ENCODE data around the gene SFXN1. TPM values are rescaled to one million over a fixed set of nuclear protein-coding genes. Genes with fewer than 3 reads are reported as not detected.

Gene SFXN1
- total RNA-seq, 4 donors from 2014 or later, result 18.0 to 26.1 (median 21.2) TPM

DNA sequence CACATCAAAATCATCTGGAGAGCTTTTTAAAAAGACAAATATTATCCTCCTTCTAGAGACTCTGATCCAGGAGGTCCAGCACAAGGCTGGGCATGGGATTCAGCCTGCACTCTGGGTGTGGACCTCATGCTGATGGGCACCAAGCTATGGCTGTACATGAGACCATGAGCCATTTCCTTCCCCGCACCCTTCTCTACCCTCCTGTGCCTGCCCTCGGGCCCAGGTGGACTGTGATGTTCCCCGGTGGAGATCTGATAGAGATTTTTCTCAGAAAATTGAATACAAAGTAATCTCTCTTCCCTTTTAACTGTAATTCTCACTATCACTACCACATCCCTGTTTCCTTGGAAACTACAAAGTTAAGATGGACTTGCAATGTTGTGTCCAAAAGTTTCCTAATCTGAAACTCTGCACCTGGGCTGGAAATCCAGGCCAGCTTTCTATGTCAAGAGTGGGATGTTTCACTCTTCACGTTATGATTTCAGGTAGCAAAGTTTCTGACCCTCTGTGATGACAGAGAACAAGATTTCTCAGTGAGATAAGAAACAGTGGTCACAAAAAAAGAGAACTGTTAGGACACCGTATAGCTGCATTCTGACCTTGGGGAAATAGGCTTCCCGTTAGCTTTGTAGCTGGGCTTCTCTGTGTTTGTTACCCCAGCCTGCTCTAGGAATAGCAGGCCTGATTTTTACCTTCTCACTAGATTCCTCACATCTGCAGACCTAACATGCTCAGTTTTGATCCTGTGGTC is 11.5 kb downstream of the SFXN1 start:
- TF ChIP-seq CTCF (IDR thresholded peaks at IDR 0.05) (no peak), EP300 (IDR thresholded peaks at IDR 0.05) (no peak), POLR2A (IDR thresholded peaks at IDR 0.05) (no peak), POLR2AphosphoS5 (IDR thresholded peaks at IDR 0.05) (no peak)

DNA sequence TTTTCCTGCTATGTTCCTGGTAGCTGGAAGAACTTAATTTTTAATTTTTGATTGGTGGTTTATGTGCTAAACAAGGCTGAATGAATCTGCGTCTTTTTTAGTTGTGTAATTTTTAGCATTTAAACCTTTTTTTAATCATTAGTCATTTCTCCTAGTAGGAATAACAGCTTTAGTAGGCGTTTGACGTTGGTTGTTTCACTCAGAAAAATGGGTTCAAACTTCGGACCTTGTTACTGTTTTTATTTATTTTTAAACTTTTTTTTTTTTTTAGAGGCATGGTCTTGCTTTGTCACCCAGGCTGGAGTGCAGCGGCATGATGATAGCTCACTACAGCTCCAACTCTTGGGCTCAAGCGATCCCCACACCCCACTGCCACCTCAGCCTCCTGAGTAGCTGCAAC is 12.9 kb downstream of the SFXN1 start:
- H3K27me3 ChIP-seq, result no peaks in the 10 kb centered on the region
- no peak overlapping the region for H3K4me3 ChIP-seq
- peaks cover 0 to 4% (median 0%) of the 10 kb centered on the region in 3 donors for H3K4me1 ChIP-seq
- H3K27ac ChIP-seq, result no peak overlapping the region
- H3K36me3 ChIP-seq, result peaks cover 0 to 67% of the 10 kb centered on the region in 2 donors
- no peak for TF ChIP-seq POLR2AphosphoS5 (IDR thresholded peaks at IDR 0.05)
- no peak for TF ChIP-seq CTCF (IDR thresholded peaks at IDR 0.05)
- TF ChIP-seq EP300 (IDR thresholded peaks at IDR 0.05), result no peak
- TF ChIP-seq POLR2A (IDR thresholded peaks at IDR 0.05), result no peak
- ATAC-seq, result no peak
- H3K9me3 ChIP-seq, result no peaks in the 10 kb centered on the region
- 66 to 80% methylated on average over 6 of the region's 6 CpGs for WGBS, 2 donors (ENCODE audit: low coverage in 1 of 2)

More for the DNA sequence above, 11.5 kb downstream of the SFXN1 start:
- H3K4me1 ChIP-seq, result peaks cover 0 to 4% (median 0%) of the 10 kb centered on the region in 3 donors
- H3K4me3 ChIP-seq, result no peak overlapping the region
- H3K36me3 ChIP-seq, result peaks cover 0 to 60% of the 10 kb centered on the region in 2 donors
- ATAC-seq, result no peak
- 78 to 84% methylated on average over 5 to 6 of the region's 6 CpGs for WGBS, 2 donors (ENCODE audit: low coverage in 1 of 2)
- no peaks in the 10 kb centered on the region for H3K9me3 ChIP-seq
- no peak overlapping the region for H3K27ac ChIP-seq
- no peaks in the 10 kb centered on the region for H3K27me3 ChIP-seq

DNA sequence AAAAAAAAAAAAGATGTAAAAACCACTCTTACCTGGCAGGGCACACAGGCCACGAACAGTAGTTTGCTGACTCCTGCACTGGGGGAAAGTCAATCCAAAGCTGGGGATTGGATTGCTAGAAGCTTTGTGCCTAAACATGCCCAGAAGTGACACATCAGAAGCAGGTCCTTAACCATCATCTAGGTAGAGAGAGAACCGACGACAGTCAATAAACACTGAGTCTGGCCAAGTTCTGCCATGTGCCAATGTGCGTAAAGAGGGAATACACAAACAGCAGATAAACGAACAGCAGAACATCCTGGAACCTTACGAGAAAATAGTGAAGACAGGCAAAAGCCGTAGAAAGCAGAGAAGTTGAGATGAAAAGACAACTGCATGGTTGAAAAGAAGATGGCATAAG is 14.9 kb downstream of the SFXN1 start:
- 96 to 100% methylated on average over 5 to 6 of the region's 7 CpGs for WGBS, 2 donors (ENCODE audit: low coverage in 1 of 2)
- Histone ChIP-seq H3K36me3 (peaks cover 0 to 61% of the 10 kb centered on the region in 2 donors), H3K27ac (no peak overlapping the region)

GRCh38 chr5:175493726-175494125 is 15.4 kb downstream of the SFXN1 start:
- Histone ChIP-seq H3K4me1 (peaks cover 0 to 4% (median 0%) of the 10 kb centered on the region in 3 donors), H3K36me3 (peaks cover 0 to 61% of the 10 kb centered on the region in 2 donors), H3K27ac (no peak overlapping the region), H3K9me3 (no peaks in the 10 kb centered on the region), H3K27me3 (no peaks in the 10 kb centered on the region), H3K4me3 (no peak overlapping the region)
- TF ChIP-seq CTCF (IDR thresholded peaks at IDR 0.05) (no peak), POLR2AphosphoS5 (IDR thresholded peaks at IDR 0.05) (no peak), EP300 (IDR thresholded peaks at IDR 0.05) (no peak), POLR2A (IDR thresholded peaks at IDR 0.05) (no peak)
- ATAC-seq, result no peak
- WGBS, 2 donors (ENCODE audit: low coverage in 1 of 2), result 89 to 93% methylated on average over 5 to 8 of the region's 8 CpGs

More for the DNA sequence above, 14.9 kb downstream of the SFXN1 start:
- TF ChIP-seq EP300 (IDR thresholded peaks at IDR 0.05), result no peak
- no peak for TF ChIP-seq POLR2AphosphoS5 (IDR thresholded peaks at IDR 0.05)
- TF ChIP-seq CTCF (IDR thresholded peaks at IDR 0.05), result no peak
- TF ChIP-seq POLR2A (IDR thresholded peaks at IDR 0.05), result no peak
- no peak for ATAC-seq
- H3K4me3 ChIP-seq, result no peak overlapping the region
- no peaks in the 10 kb centered on the region for H3K9me3 ChIP-seq
- peaks cover 0 to 4% (median 0%) of the 10 kb centered on the region in 3 donors for H3K4me1 ChIP-seq
- H3K27me3 ChIP-seq, result no peaks in the 10 kb centered on the region
